HG03064 (cell line): ENCODE results near the gene SH3GL3.

Source experiments
- ATAC-seq: cut with Tn5 transposase; IDR thresholded peaks from one replicate; pipeline ENCODE4 v1.9.1; 2021; ENCODE audit warnings: low read depth; ENCODE audit not compliant: unreplicated experiment

The SH3GL3 gene

DNA sequence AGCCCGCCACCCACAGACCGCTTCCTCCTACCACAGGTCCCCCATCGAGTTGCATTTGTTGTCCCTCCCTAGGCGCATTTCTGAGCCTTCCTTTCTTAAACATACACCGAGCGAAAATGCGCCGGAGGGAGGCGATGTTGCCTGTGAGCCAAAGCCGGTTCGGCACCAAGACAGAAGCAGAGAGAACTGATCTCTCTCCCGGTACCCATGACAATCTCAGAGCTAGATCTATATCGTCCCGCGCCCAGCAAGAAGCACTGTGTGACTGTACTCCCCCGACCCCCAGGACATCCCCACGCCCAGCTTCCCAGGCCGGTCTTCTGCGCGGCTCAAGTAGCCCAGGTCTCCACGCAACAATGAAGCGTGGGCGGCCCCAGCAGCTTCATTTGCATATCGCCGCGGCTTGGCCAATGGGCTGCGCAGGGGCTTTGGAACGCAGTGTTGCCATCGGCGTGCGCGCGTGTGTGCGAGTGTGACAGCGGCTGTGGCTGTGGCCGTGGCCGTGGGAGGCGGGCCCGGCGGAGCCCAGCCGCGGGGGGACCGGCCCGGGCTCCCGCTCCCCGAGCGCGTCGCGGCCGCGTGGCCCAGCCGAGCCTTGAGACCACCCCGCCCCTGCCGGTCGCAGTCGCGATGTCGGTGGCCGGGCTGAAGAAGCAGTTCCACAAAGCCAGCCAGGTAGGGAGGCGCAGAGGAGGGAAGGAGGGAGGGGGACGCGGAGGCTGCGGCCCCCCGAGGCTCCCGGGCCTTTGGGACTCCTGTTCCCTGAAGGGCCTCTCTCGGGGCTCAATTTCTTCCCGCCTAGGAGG lies at the start of gene SH3GL3:
TSS of gene SH3GL3 (plus strand) at position 438 of the 806 bp plus-strand sequence. CDS start at position 631, 193 bp downstream.
- no peak for ATAC-seq

- ATAC-seq, result no peak
These were observed 48.5 kb upstream of the SH3GL3 start for GRCh38 chr15:83398626-83399025.

GRCh38 chr15:83404121-83404520 lies 43.0 kb upstream of the SH3GL3 start:
- ATAC-seq, result no peak

DNA sequence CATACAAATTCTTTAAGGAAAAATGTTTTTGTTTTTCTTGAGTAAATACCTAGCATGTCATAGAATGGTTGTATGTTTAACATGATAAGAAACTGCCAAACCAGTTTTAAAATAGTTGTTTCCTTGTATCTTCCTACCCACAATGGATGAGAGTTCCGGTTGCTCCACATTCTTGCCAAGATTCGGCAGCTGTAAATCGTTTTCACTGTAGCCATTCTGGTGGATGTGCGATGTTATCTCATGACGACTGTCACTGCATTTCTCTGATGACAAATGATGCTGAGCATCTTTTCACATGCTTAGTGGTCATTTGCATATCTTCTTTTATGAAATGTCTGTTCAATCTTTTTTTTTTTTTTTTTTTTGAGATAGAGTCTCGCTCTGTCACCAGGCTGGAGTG lies 36.6 kb upstream of the SH3GL3 start:
- ATAC-seq, result no peak

GRCh38 chr15:83413054-83413719 lies 34.0 kb upstream of the SH3GL3 start:
- no peak for ATAC-seq

DNA sequence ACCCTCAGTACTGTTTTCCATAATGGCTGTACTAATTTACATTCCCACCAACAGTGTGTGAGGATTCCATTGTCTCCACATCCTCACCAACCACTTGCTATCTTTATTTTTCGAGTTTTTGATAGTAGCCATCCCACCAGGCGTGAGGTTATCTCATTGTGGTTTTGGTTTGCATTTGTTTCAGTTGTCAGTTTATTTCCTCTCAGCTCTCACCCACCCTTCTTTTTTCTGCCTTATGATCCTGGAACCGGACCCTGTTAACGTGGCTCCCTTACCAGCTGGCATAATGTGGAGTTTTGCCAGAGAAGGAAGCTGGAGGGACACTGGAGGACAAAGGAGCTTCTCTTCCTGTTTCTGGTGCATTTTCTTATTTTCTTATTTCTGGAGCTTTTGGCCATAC lies 25.1 kb upstream of the SH3GL3 start:
- no peak for ATAC-seq

DNA sequence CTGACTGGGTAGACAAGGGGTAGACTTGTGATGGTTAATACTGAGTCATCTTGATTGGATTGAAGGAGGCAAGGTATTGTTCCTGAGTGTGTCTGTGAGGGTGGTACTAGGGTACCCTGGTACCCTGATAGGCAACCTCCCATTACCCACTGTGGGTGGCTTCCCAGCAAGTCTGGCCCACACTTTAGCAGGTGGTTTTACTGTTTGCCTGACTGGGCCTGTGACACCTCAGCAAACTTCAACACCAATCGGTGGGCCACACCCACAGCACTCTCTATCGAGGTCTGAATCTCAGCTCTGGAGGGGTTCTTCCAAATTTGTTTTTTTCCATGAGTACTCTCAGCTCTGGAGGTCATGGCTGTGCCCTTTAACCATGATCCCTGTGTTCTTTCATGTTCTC lies 24.6 kb upstream of the SH3GL3 start:
- ATAC-seq, result no peak

DNA sequence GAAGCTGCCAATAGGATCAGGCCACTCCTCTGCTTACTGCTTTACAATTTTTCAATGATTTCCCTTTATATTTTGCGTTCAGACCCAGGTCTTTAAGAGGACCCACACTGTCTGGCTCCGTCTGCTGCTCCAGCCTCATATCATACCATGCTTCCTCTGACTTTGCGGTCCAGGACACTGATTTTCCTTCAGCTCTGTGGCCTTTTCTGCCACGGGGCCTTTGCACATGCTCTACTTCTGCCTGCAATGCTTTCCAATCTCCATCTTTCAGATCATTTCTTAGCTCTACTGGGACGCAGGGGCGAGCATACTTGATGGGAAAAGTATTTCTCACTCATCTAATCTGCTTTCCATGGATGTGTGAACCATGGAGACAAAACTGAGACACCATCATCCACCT lies 23.0 kb upstream of the SH3GL3 start:
- no peak for ATAC-seq

- ATAC-seq, result no peak
These were observed 16.7 kb upstream of the SH3GL3 start for GRCh38 chr15:83430441-83430840.

DNA sequence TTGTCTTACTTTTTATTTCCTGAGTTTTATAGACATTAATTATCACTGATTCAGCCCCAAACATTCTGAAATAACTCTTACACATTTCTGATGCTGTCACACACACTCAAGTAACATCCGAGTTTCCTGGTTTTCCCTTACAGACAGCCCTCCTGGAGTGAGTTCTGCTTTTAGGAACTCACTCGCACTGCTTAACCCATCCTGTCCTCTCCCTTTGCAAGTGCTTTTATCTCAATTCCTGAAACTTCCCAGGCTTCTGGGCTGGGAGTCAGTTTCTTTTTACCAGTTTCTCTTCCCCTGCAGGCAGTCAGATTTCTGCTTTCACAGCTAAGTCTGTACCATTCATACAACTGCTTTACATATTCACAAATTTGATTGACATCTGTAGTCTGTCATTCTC lies 15.6 kb upstream of the SH3GL3 start:
- ATAC-seq, result no peak

GRCh38 chr15:83435202-83435601 lies 11.9 kb upstream of the SH3GL3 start:
- ATAC-seq, result no peak

- ATAC-seq, result no peak
These were observed 11.4 kb upstream of the SH3GL3 start for GRCh38 chr15:83435782-83436181.

DNA sequence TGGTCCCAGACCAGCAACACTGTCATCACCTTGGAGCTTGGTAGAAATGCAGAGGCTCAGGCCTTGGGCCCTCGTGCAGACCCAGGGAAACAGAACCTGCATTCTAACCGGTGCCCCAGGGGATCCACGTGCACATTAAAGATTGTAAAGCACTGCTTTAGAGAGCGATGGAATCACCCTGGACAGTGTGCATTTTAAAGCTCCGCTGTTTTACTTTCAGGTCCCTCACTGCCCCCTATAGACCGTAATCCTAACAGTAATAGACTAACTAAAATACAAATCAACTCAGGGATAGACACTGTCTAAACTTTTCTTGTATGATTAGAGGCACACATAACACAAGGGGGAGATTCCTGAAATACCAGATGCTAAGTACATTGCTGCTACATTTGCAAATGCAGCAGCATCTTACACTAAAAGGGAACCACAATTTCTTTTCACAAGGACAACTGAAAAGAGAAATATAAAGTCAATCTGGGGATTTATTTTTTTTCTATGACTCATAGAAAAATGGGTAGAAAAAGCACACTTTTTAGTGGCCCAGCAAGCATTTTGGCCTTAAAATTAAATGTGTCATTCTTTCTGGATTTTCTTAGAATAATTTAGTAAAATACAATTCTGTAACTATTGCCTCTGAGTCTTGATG lies 10.5 kb upstream of the SH3GL3 start:
- ATAC-seq, result no peak

DNA sequence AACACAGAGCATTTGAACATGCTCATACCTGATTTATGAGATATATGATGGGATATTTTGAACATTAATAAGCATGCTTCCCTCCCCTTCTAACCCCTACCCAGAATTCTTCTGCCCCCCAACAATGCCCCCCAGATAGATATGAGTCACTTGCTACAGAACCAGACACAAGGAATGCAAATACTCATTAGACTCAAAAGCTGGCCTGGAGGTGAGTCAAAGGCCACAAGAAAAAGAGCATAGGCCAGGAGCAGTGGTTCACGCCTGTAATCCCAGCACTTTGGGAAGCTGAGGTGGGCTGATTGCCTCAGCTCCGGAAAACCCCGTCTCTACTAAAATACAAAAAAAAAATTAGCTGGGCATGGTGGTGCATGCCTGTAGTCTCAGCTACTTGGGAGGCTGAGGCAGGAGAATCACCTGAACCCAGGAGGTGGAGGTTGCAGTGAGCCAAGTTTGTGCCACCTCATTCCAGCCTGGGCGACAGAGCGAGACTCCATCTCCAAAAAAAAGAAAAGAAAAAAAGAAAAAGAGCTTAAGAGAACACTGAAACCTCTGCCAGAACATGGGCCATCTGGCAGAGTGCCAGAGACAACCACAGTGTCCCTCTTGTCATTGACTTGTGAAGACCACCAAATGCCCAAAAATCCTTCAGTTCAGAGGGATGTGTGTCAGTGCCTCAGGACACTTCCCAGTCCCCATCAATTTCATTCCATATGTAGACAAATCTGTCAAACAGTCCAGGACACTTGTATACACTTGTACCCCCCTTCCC lies 3.9 kb upstream of the SH3GL3 start:
- no peak for ATAC-seq

DNA sequence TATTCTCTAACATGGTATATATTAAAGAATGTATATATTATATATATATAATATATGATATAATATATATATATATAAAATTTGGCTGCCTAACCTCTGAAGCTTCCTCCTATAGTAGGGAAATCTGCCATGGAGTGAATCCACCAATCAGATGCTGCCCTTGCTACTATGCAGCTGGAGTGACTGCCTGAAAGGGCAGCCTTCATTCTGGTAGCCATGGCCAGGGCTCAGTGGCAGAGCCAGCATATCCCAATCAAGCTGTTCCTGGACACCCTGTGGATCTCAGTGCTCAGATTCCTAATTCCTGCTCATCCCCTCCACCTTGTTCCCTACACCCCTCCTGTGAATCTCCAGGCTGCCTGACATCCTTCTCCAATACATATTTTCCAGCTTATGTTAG lies 2.2 kb upstream of the SH3GL3 start:
- ATAC-seq, result no peak

- ATAC-seq, result no peak
These were observed 1.5 kb upstream of the SH3GL3 start for GRCh38 chr15:83445643-83446042.

DNA sequence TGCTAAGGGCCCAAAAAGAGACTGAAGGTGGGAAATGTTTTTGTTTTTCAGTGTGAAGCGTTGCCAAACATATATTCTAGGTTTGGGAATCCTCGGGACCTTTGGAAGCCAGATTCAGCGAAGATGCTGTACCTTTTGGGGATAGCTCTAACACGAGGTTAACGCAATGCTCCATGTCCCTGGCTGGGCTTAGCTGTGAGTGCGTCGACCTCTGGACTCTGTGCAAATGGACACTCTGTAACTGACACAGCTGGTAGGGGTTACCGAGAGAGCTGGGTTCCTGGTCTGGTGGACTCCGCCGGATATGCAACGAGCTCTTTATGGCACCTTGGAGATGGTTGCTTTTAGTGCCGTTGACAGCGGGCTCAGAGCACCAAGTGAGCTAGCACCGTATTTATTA lies 724 bp upstream of the SH3GL3 start:
- no peak for ATAC-seq

GRCh38 chr15:83449250-83449671 lies 2.1 kb downstream of the SH3GL3 start:
- no peak for ATAC-seq

DNA sequence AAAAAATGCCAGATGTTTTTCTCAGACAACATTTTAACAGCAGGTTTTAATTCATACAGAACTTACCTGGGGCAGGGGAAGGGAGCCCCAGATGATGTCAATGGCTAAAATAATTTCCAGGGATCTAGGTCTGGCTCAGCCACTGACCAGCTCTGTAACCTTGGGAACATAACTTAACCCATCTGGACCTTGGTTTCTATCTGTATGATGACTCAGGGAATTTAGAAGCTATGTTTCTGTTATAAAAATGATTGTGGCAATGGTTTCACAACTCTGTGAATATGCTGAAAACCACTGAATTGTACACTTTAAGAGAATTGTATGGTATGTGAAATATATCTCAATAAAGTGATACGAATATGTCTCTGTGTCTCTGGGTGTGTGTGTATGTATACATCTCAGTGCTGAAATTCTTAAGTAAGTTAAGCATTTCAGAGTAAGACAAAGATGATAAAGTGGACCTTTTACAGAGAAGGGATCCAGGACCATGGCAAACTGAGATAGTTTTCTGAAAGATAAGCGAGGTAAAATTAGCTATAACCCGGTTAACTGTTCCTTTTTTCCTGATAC lies 2.9 kb downstream of the SH3GL3 start:
- ATAC-seq, result no peak

- no peak for ATAC-seq
These were observed 10.0 kb downstream of the SH3GL3 start for GRCh38 chr15:83457149-83457548.

DNA sequence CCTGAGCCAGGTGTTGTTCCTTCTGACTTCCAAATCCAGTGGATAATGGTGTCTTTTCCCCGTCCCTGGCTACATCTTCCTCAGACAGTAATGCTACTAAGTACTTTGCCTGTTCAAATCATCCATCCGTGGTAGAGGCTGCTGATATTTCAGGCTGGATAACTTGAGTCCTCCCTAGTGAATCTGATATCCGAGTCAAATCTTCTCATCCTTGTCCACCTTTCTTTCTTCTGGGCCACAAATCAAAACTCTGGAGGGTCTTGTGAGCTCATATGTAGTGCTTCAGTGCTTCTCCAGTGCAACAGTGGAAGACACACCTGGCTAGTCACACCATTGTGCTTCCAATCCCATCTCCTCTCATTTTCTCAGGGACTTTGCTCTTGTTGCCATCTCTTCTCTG lies 11.2 kb downstream of the SH3GL3 start:
- no peak for ATAC-seq
